SK-N-SH (cell line): ENCODE results near the gene FAM227B. TPM values are rescaled to one million over a fixed set of nuclear protein-coding genes. Genes with fewer than 3 reads are reported as not detected.

ENCODE experiments used
- CTCF ChIA-PET: fragments of 300-600, 350-600 bp; formaldehyde crosslinking; extraction: SDS; loops from one replicate; lab custom pipeline; 2021; lab: Yijun Ruan, JAX
- POLR2A ChIA-PET: fragments of 350-600 bp; sonication (Branson Sonifier 250); formaldehyde crosslinking; extraction: SDS; loops from one replicate; lab custom pipeline; 2020; ENCODE audit warnings: antibody characterized with exemption, inconsistent platforms; lab: Yijun Ruan, JAX
- DNase-seq: peaks from one replicate; pipeline ENCODE4 v3.0.0; 2012
- H2AFZ ChIP-seq: fragments of 200-600 bp; sonication (generic); 2 replicates; pipeline ENCODE4 v1.8.1; 2016; ENCODE audit warnings: antibody characterized with exemption, mild to moderate bottlenecking, low read depth
- H3F3A ChIP-seq: fragments of 200-600 bp; sonication (generic); replicated peaks from 2 replicates; pipeline ENCODE3; 2016; ENCODE audit warnings: antibody characterized with exemption, mild to moderate bottlenecking; ENCODE audit not compliant: insufficient read depth
- H3K27ac ChIP-seq, 2 experiments: fragments of 200-500 bp in 1 of 2; fragments of 200-600 bp in 1 of 2; sonication (Bioruptor generic) in 1 of 2; sonication (generic), shearing (Covaris generic) in 1 of 2; 2 replicates each; pipeline versions ENCODE4 v1.5.1 to v1.6.1; 2014 to 2016; ENCODE audit warnings: low read depth in 2 of 2, inconsistent platforms in 1 of 2, low read length in 1 of 2, mild to moderate bottlenecking in 1 of 2, mixed read lengths in 1 of 2
- H3K27me3 ChIP-seq: fragments of 200-600 bp; sonication (generic), shearing (Covaris generic); 2 replicates; pipeline ENCODE4 v1.6.1; 2016; ENCODE audit warnings: mixed run types; ENCODE audit not compliant: insufficient read depth
- H3K36me3 ChIP-seq, 2 experiments: fragments of 200-500 bp in 1 of 2; fragments of 200-600 bp in 1 of 2; sonication (Bioruptor generic) in 1 of 2; sonication (generic) in 1 of 2; replicated peaks in 1 of 2; 2 replicates each; pipeline versions ENCODE3 to v1.5.1; 2014 to 2016; ENCODE audit warnings: low read length in 1 of 2, mild to moderate bottlenecking in 1 of 2; ENCODE audit not compliant: insufficient read depth in 2 of 2, control insufficient read depth in 1 of 2
- H3K4me1 ChIP-seq, 2 experiments: fragments of 200-500 bp in 1 of 2; fragments of 200-600 bp in 1 of 2; sonication (Bioruptor generic) in 1 of 2; sonication (generic), shearing (Covaris generic) in 1 of 2; 2 replicates each; pipeline versions ENCODE4 v1.5.1 to v1.6.1; 2014 to 2016; ENCODE audit warnings: low read depth in 1 of 2, low read length in 1 of 2, mixed run types in 1 of 2; ENCODE audit not compliant: insufficient read depth in 2 of 2, control insufficient read depth in 1 of 2
- H3K4me2 ChIP-seq: fragments of 200-600 bp; sonication (generic), shearing (Covaris generic); 2 replicates; pipeline ENCODE4 v1.6.1; 2017; ENCODE audit warnings: mixed run types
- H3K4me3 ChIP-seq, 2 experiments: fragments of 200-500 bp in 1 of 2; fragments of 200-600 bp in 1 of 2; sonication (Bioruptor generic) in 1 of 2; sonication (generic), shearing (Covaris generic) in 1 of 2; 2 replicates each; pipeline versions ENCODE4 v1.5.1 to v1.8.1; 2014 to 2016; ENCODE audit warnings: low read depth in 2 of 2, inconsistent platforms in 1 of 2, low read length in 1 of 2, mild to moderate bottlenecking in 1 of 2, mixed read lengths in 1 of 2, moderate library complexity in 1 of 2
- H3K79me2 ChIP-seq: fragments of 200-600 bp; sonication (generic); 2 replicates; pipeline ENCODE4 v1.8.1; 2017; ENCODE audit warnings: mild to moderate bottlenecking; ENCODE audit not compliant: insufficient read depth
- H3K9ac ChIP-seq: fragments of 200-600 bp; sonication (generic); 2 replicates; pipeline ENCODE4 v1.6.1; 2017; ENCODE audit warnings: mixed run types
- H3K9me2 ChIP-seq: fragments of 200-600 bp; sonication (generic); 2 replicates; pipeline ENCODE4 v1.6.1; 2017; ENCODE audit warnings: mixed run types
- H3K9me3 ChIP-seq: fragments of 200-600 bp; sonication (generic); 2 replicates; pipeline ENCODE4 v1.6.1; 2017; ENCODE audit warnings: mixed run types, mild to moderate bottlenecking, moderate library complexity
- H4K20me1 ChIP-seq: fragments of 200-600 bp; sonication (generic); 2 replicates; pipeline ENCODE4 v1.6.1; 2017; ENCODE audit warnings: mild to moderate bottlenecking, mixed run types; ENCODE audit not compliant: insufficient read depth
- ELF1 ChIP-seq: IDR thresholded peaks from 2 replicates; pipeline ENCODE4 v1.4.0; 2012
- EP300 ChIP-seq, 2 experiments: IDR thresholded peaks; 2 replicates each; pipeline versions ENCODE4 v1.4.0 to v1.6.1; 2012; ENCODE audit warnings: borderline replicate concordance in 1 of 2, low read depth in 1 of 2, low read length in 1 of 2
- FOSL2 ChIP-seq: IDR thresholded peaks from 2 replicates; pipeline ENCODE4 v1.4.0; 2012; ENCODE audit warnings: low read depth, mild to moderate bottlenecking, moderate library complexity, borderline replicate concordance
- FOXJ3 ChIP-seq: sonication (generic); formaldehyde crosslinking; IDR thresholded peaks from 2 replicates; pipeline ENCODE4 v1.5.1; 2020; ENCODE audit warnings: mild to moderate bottlenecking, missing genetic modification reagents
- FOXM1 ChIP-seq: IDR thresholded peaks from 2 replicates; pipeline ENCODE4 v1.4.0; 2012; ENCODE audit warnings: low read depth, mild to moderate bottlenecking
- GABPA ChIP-seq: IDR thresholded peaks from 2 replicates; pipeline ENCODE4 v1.4.0; 2012; ENCODE audit warnings: low read depth, mild to moderate bottlenecking
- JUND ChIP-seq: IDR thresholded peaks from 2 replicates; pipeline ENCODE4 v1.4.0; 2012
- NFIC ChIP-seq: IDR thresholded peaks from 2 replicates; pipeline ENCODE4 v1.4.0; 2012; ENCODE audit warnings: borderline replicate concordance
- NRF1 ChIP-seq: IDR thresholded peaks from 2 replicates; pipeline ENCODE4 v1.6.1; 2012; ENCODE audit warnings: low read depth, mild to moderate bottlenecking, low read length
- POLR2AphosphoS5 ChIP-seq: IDR thresholded peaks from 2 replicates; pipeline ENCODE4 v1.6.1; 2012; ENCODE audit warnings: low read depth, low read length
- RAD21 ChIP-seq: IDR thresholded peaks from 2 replicates; pipeline ENCODE4 v1.6.1; 2012; ENCODE audit warnings: mild to moderate bottlenecking, low read length
- RCOR1 ChIP-seq: fragments of 150-350 bp; IDR thresholded peaks from 2 replicates; pipeline ENCODE4 v1.6.1; 2017; ENCODE audit warnings: antibody characterized with exemption, low read length
- RFX5 ChIP-seq: IDR thresholded peaks from 2 replicates; pipeline ENCODE4 v1.6.1; 2012; ENCODE audit warnings: mild to moderate bottlenecking, improper control_type of control experiment, low read length
- SIN3A ChIP-seq: IDR thresholded peaks from 2 replicates; pipeline ENCODE4 v1.6.1; 2012; ENCODE audit warnings: low read depth, mild to moderate bottlenecking, low read length, moderate library complexity, borderline replicate concordance
- SMC3 ChIP-seq: IDR thresholded peaks from 2 replicates; pipeline ENCODE4 v1.6.1; 2012; ENCODE audit warnings: low read depth, low read length, improper control_type of control experiment
- TAF1 ChIP-seq: IDR thresholded peaks from 2 replicates; pipeline ENCODE4 v1.6.1; 2012; ENCODE audit warnings: low read depth, mild to moderate bottlenecking, low read length, moderate library complexity, borderline replicate concordance
- TCF12 ChIP-seq: IDR thresholded peaks from 2 replicates; pipeline ENCODE4 v1.4.0; 2012
- TEAD4 ChIP-seq: IDR thresholded peaks from 2 replicates; pipeline ENCODE4 v1.4.0; 2012; ENCODE audit warnings: mild to moderate bottlenecking, borderline replicate concordance; ENCODE audit not compliant: insufficient read depth
- WGBS: methylation state at CpG from one replicate; pipeline ENCODE4 v1.1.6; 2017; ENCODE audit warnings: low lambda C conversion rate; 5-methylcytosine and 5-hydroxymethylcytosine counted together
- polyA plus RNA-seq, 3 experiments: library from polyadenylated mRNA; depleted of rRNA; stranded (reverse); fragments of >200 nt; gene quantifications; 2 replicates each; pipeline ENCODE4 v1.2.3, GENCODE V29; 2012
- TF ChIP-seq, protein P1 (sequence below): fragments of 150-350 bp; IDR thresholded peaks from 2 replicates; pipeline ENCODE4 v1.6.1; 2017; ENCODE audit warnings: antibody characterized with exemption, low read length, low read depth, borderline replicate concordance
- TF ChIP-seq, protein P2 (sequence below): IDR thresholded peaks from 2 replicates; pipeline ENCODE4 v1.4.0; 2012; ENCODE audit warnings: low read depth, borderline replicate concordance
- TF ChIP-seq, protein P3 (sequence below): IDR thresholded peaks from 2 replicates; pipeline ENCODE4; 2012
- TF ChIP-seq, protein P4 (sequence below): IDR thresholded peaks from 2 replicates; pipeline ENCODE4 v1.4.0; 2012; ENCODE audit warnings: low read depth

The FAM227B gene
- polyA plus RNA-seq, 1 of the 3 experiments (the other 2 are of a cell fraction): 4.4 TPM

DNA sequence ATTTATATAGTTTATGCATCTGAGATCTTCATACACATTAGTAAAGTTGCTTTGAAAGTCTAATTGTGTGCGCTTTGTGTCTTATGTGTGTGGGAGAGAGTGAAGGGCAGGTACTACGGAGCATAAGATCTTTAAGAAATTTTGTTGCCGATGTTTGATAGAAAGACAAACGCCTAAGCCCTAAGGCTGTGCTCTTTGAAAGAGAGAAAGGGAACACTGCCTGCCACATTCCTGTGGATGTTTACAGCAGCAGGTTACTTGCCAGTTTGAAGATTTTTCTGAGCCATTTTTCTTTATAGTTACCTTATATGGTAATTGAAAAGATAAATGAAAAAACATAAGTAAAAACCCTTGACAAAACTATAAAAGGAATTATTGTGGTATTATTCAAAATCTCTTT, 17.2 kb upstream of the FAM227B start (continued):
- no peak for TF ChIP-seq NRF1
- TF ChIP-seq, protein P1, sequence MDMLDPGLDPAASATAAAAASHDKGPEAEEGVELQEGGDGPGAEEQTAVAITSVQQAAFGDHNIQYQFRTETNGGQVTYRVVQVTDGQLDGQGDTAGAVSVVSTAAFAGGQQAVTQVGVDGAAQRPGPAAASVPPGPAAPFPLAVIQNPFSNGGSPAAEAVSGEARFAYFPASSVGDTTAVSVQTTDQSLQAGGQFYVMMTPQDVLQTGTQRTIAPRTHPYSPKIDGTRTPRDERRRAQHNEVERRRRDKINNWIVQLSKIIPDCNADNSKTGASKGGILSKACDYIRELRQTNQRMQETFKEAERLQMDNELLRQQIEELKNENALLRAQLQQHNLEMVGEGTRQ: no peak
- TF ChIP-seq, all 33 proteins: peak for 0

DNA sequence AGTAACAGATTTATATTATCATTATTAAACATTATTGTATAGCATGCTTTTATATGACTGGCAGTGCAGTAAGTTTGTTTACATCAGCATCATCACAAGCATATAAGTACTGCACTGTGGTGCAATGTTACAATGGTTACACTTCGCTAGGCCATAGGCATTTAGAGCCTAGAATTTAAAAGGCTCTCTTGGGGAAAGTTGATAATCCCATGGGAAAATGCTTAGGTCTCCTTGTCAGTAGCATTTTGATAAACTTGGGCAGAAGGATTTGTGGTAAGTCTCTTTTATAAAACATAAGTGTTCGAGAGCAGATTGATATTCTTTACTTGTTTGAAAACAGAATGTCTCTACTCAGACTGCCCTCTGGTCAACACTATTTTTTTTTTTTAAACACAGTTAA, 7.8 kb upstream of the FAM227B start:
- H3K27ac ChIP-seq: peak overlapping the region in 1 of 2 experiments; percentile 84; a peak in 3 of 4 replicates
- ChIA-PET POLR2A (no interaction called here), CTCF (interaction anchor here (1.4 kb wide), 1 partner anchor 42 kb away, joined by 3 read pairs; no protein-coding TSS in a partner anchor)
- H3F3A ChIP-seq: peaks cover 34% of the 10 kb centered on the region
- H3K9me2 ChIP-seq: no peaks in the 10 kb centered on the region
- no peak overlapping the region for H3K4me3 ChIP-seq
- H3K27me3 ChIP-seq: no peaks in the 10 kb centered on the region
- H3K4me1 ChIP-seq: peaks cover 0 to 15% of the 10 kb centered on the region in 2 experiments; a peak in 2 of 4 replicates
- WGBS: 89% methylated on average over 2 of the region's 2 CpGs
- peaks cover 40% of the 10 kb centered on the region for H3K79me2 ChIP-seq
- peaks cover 49 to 69% of the 10 kb centered on the region in 2 experiments for H3K36me3 ChIP-seq
- no peak overlapping the region for H3K9ac ChIP-seq
- H3K4me2 ChIP-seq: no peak overlapping the region
- peaks cover 17% of the 10 kb centered on the region for H3K9me3 ChIP-seq
- TF ChIP-seq SMC3: no peak
- no peak for TF ChIP-seq FOXJ3 (CRISPR knock-in tag)
- TF ChIP-seq TCF12: no peak
- TF ChIP-seq RFX5: no peak
- TF ChIP-seq SIN3A: no peak
- TF ChIP-seq, protein P2, sequence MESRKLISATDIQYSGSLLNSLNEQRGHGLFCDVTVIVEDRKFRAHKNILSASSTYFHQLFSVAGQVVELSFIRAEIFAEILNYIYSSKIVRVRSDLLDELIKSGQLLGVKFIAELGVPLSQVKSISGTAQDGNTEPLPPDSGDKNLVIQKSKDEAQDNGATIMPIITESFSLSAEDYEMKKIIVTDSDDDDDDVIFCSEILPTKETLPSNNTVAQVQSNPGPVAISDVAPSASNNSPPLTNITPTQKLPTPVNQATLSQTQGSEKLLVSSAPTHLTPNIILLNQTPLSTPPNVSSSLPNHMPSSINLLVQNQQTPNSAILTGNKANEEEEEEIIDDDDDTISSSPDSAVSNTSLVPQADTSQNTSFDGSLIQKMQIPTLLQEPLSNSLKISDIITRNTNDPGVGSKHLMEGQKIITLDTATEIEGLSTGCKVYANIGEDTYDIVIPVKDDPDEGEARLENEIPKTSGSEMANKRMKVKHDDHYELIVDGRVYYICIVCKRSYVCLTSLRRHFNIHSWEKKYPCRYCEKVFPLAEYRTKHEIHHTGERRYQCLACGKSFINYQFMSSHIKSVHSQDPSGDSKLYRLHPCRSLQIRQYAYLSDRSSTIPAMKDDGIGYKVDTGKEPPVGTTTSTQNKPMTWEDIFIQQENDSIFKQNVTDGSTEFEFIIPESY: no peak
- TF ChIP-seq, protein P1: no peak
- TF ChIP-seq EP300 (IDR thresholded peaks at IDR 0.05; ENCODE audit: borderline replicate concordance in 1 of 2, low read depth in 1 of 2, low read length in 1 of 2): no peak
- DNase-seq: no peak
- no peaks in the 10 kb centered on the region for H4K20me1 ChIP-seq
- H2AFZ ChIP-seq: no peak overlapping the region

DNA sequence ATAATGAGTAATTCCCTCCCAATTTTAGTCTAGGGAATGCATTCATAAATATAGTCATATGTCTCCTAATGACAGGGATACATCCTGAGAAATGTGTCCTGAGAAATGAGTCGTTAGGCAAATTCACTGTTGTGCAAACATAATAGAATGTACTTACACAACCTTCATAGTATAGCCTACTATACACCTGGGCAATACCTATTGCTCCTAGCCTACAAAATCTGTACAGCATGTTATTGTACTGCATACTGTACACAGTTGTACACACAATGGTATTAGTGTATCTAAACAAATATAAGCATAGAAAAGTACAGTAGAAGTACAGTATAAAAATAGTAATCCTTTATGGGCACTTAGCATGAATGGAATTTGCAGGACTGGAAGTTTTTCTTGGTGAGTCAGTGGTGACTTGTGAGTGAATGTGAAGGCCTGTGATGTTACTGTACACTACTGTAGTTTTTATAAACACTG, 6.8 kb upstream of the FAM227B start:
- peak overlapping the region; percentile 44 to 84 for H3K27ac ChIP-seq
- H3K9ac ChIP-seq: peak overlapping the region; percentile 17; the same call in 1 of the 2 replicates
- peaks cover 2 to 15% of the 10 kb centered on the region in 2 experiments; a peak in 3 of 4 replicates for H3K4me1 ChIP-seq
- no peaks in the 10 kb centered on the region for H3K9me2 ChIP-seq
- DNase-seq: no peak
- CTCF ChIA-PET: no interaction called here
- H3K79me2 ChIP-seq: peaks cover 49% of the 10 kb centered on the region
- H3K9me3 ChIP-seq: peaks cover 17% of the 10 kb centered on the region
- POLR2A ChIA-PET: no interaction called here
- H3K27me3 ChIP-seq: no peaks in the 10 kb centered on the region
- H3F3A ChIP-seq: peaks cover 34% of the 10 kb centered on the region
- H3K4me2 ChIP-seq: peak overlapping the region; percentile 59; the same call in 1 of the 2 replicates
- no peak overlapping the region for H2AFZ ChIP-seq
- H3K4me3 ChIP-seq: no peak overlapping the region
- WGBS: 9% methylated on average over 1 of the region's 1 CpG
- H3K36me3 ChIP-seq: peaks cover 45 to 66% of the 10 kb centered on the region in 2 experiments
- no peaks in the 10 kb centered on the region for H4K20me1 ChIP-seq
- TF ChIP-seq RAD21 (no peak), TAF1 (no peak), GABPA (no peak), EP300 (IDR thresholded peaks at IDR 0.05; ENCODE audit: borderline replicate concordance in 1 of 2, low read depth in 1 of 2, low read length in 1 of 2) (peak in 1 of 2 experiments; percentile 40; a peak in 1 of 4 replicates), FOXM1 (no peak), TEAD4 (peak; percentile 78), POLR2AphosphoS5 (peak; percentile 29; the same call in 1 of the 2 replicates), NFIC (peak; percentile 7; the same call in 1 of the 2 replicates), ELF1 (no peak), RCOR1 (no peak), JUND (peak; percentile 74), FOSL2 (peak; percentile 83; the same call in 1 of the 2 replicates)
- TF ChIP-seq, protein P3, sequence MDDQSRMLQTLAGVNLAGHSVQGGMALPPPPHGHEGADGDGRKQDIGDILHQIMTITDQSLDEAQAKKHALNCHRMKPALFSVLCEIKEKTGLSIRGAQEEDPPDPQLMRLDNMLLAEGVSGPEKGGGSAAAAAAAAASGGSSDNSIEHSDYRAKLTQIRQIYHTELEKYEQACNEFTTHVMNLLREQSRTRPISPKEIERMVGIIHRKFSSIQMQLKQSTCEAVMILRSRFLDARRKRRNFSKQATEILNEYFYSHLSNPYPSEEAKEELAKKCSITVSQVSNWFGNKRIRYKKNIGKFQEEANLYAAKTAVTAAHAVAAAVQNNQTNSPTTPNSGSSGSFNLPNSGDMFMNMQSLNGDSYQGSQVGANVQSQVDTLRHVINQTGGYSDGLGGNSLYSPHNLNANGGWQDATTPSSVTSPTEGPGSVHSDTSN: peak; percentile 77
- TF ChIP-seq, protein P4, sequence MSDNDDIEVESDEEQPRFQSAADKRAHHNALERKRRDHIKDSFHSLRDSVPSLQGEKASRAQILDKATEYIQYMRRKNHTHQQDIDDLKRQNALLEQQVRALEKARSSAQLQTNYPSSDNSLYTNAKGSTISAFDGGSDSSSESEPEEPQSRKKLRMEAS: 0 out of 2 replicates have a peak, but pooled peaks have one; percentile 18
